ENCODE measurements around the gene ELOVL1.

The ELOVL1 gene

GRCh38 chr1:43337588-43337987 lies 30.2 kb downstream of the ELOVL1 start, which contains the start of gene MPL:
TSS of gene MPL (plus strand) at chr1:43337818. CDS start at chr1:43337849, 31 bp downstream.
- no peak for DNase-seq (ENCODE audit: extremely low read depth, low read depth)
- no peak for TF ChIP-seq CTCF (IDR thresholded peaks at IDR 0.05; ENCODE audit: low read depth, low read length)

- TF ChIP-seq CTCF (IDR thresholded peaks at IDR 0.05; ENCODE audit: low read depth, low read length): no peak
- no peak for DNase-seq (ENCODE audit: extremely low read depth, low read depth)
Measured at GRCh38 chr1:43334453-43335205, 33.2 kb downstream of the ELOVL1 start.

GRCh38 chr1:43331688-43332087 lies 36.1 kb downstream of the ELOVL1 start:
- DNase-seq (ENCODE audit: extremely low read depth, low read depth): no peak
- TF ChIP-seq CTCF (IDR thresholded peaks at IDR 0.05; ENCODE audit: low read depth, low read length): no peak

- no peak for TF ChIP-seq CTCF (IDR thresholded peaks at IDR 0.05; ENCODE audit: low read depth, low read length)
- DNase-seq (ENCODE audit: extremely low read depth, low read depth): peak; percentile 41
Measured at GRCh38 chr1:43329995-43330751, 37.6 kb downstream of the ELOVL1 start.

GRCh38 chr1:43327549-43328292 lies 40.1 kb downstream of the ELOVL1 start:
- DNase-seq (ENCODE audit: extremely low read depth, low read depth): peak; percentile 23
- no peak for TF ChIP-seq CTCF (IDR thresholded peaks at IDR 0.05; ENCODE audit: low read depth, low read length)

GRCh38 chr1:43325381-43325780 lies 42.4 kb downstream of the ELOVL1 start:
- DNase-seq (ENCODE audit: extremely low read depth, low read depth): no peak
- TF ChIP-seq CTCF (IDR thresholded peaks at IDR 0.05; ENCODE audit: low read depth, low read length): no peak
